GM10266 (cell line): ENCODE results near the gene DNHD1.

Source experiments
- DNase-seq: peaks from one replicate; pipeline ENCODE4 v3.0.0; 2012; ENCODE audit errors: extremely low spot score
- TF ChIP-seq, protein P1 (sequence below): IDR thresholded peaks from 2 replicates; pipeline ENCODE4 v1.5.1; 2012; ENCODE audit warnings: mild to moderate bottlenecking, low read depth; ENCODE audit not compliant: control insufficient read depth, insufficient read depth; ENCODE audit errors: missing control alignments

DNHD1 gene

DNA sequence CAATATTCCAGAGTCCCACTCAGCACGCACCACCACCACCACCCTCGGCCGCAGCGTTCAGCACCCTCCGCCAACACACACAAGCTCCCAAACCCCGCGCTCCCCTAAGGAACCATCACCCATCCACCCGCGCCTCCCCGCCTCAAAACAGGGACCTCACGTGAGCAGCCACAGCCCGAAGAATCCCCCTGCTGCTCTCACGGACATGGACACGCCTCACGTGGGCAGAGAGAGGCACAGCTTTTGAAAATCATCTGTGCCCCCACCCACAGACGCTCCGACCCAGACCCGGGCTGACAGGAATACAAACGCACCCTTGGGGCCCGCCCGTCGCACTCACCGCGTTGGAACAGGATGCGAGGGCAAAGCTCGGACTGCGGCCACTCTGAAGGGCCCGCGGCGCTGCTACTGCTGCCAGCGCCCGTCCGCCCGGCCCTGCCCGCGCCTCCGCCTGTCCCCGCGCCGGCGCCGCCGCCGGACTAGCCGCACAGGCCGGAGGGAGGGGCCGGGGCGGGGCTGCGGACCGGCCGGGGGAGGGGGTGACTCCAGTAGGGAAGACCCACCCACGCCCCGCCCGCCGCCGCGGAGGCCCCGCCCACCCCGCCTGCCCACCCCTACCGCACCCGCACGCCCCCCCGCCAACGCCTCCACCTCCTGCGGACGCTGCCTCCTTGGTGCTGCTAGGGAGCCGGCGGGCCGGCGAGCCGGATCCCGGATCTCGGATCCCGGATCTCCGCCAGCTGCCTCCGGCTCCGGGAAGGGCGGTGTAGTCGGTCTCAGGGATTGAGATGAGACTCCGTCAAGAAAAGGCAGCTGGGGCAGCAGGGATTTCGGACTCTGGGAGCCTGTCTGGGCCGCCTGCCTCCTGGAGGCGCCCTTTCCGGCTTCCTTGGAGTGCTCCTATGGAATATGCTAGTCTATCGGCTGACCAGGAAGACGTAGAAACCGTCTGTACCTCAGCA is 23.3 kb upstream of the DNHD1 start, which contains the start of gene TRIM3:
Gene TRIM3 (minus strand): TSS at position 491 of the 962 bp plus-strand sequence. CDS start 8,246 bp downstream, outside the sequence.
- DNase-seq = peak; percentile 96

DNA sequence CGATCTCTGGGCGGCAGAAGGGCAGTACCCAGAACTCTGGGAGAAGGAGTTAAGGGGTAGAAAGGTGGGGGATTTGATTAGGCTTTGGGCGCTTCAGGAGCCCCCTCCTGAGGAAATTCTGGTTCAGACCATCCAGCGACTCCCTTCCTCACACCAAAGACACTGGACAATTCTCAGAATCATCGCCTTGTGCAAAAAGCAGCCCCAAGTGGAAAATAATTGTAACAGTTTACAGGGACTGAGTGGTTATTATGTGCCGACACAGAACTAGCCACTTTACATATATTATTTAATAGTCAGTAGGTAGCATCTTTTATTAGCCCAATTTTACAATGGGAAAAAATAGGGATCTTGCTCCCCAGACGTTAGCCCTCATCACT is 22.7 kb upstream of the DNHD1 start:
- no peak for DNase-seq
- TF ChIP-seq, protein P1, sequence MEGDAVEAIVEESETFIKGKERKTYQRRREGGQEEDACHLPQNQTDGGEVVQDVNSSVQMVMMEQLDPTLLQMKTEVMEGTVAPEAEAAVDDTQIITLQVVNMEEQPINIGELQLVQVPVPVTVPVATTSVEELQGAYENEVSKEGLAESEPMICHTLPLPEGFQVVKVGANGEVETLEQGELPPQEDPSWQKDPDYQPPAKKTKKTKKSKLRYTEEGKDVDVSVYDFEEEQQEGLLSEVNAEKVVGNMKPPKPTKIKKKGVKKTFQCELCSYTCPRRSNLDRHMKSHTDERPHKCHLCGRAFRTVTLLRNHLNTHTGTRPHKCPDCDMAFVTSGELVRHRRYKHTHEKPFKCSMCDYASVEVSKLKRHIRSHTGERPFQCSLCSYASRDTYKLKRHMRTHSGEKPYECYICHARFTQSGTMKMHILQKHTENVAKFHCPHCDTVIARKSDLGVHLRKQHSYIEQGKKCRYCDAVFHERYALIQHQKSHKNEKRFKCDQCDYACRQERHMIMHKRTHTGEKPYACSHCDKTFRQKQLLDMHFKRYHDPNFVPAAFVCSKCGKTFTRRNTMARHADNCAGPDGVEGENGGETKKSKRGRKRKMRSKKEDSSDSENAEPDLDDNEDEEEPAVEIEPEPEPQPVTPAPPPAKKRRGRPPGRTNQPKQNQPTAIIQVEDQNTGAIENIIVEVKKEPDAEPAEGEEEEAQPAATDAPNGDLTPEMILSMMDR = no peak

More for the DNA sequence above, 23.3 kb upstream of the DNHD1 start, which contains the start of gene TRIM3:
- TF ChIP-seq, protein P1 = no peak

DNA sequence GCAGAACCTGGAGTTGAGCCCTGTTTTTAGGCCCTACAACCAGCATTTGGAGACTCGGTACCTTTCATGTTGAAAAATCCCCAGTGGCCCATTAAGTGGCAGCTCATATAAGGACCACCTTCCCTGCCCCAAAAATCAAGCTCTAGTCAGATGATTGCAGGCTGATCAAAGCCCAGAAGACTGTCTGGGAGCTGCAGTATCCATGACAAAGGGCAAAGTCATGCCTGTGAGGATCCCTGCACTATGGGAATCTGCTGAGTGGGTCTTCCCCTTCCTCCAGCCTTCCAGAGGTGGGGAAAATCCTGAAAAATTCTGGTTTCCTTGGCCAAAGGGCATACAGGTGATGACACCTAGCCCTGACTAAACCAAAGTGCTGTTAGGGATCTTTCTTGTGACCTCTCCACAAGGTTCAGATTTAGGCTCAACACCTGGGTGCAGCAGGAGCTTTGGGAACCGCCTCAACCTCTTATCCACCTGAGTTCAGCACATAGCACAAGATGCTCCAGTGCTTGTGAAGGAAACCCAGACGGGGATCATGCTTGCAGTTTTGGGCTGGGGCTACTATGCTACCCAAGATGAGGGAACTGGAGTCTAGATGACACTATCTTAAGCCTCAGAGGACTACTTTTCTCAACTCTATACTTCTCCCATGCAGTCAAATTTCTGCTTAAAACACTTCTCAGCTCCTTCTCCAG is 22.1 kb upstream of the DNHD1 start:
- TF ChIP-seq, protein P1 = no peak
- DNase-seq = no peak

DNA sequence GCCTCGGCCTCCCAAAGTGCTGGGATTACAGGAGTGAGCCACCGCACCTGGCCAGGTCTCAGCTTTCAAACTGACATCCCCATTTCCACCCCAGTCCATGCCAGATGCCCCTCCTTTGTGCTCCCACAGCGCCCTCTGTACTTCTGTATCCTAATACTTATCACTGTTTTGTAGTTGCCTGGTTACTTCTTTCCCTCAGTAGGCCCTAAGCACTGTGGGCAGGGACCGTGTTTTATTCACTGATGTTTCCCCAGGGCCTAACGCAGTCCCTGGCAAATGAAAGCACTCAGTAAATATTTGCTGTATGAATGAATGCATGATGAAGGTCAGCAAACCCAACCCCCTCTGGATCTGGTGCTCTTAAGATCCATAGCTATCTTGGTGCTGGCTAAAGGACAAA is 21.1 kb upstream of the DNHD1 start:
- TF ChIP-seq, protein P1 = no peak

DNA sequence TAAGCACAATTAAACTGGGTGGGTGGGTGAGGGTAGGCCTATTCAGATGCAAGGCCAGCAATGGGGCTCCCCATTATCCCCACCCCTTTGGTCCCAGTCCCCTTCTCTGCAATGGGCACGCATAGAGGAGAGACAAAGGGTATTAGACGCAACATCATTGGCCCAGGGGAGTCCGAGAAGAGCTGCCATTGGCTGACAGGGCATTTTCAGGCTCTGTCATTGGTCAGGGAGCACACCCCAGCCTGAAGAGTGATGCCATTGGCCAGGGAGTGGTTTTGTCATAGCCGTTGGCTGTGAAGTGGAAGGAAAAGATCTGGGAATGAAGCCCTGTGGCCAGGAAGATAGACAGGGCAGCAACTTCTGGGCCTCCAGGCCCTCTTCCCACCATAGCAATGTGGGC is 20.5 kb upstream of the DNHD1 start:
- TF ChIP-seq, protein P1 = no peak
- no peak for DNase-seq

More for the DNA sequence above, 21.1 kb upstream of the DNHD1 start:
- DNase-seq = no peak

DNA sequence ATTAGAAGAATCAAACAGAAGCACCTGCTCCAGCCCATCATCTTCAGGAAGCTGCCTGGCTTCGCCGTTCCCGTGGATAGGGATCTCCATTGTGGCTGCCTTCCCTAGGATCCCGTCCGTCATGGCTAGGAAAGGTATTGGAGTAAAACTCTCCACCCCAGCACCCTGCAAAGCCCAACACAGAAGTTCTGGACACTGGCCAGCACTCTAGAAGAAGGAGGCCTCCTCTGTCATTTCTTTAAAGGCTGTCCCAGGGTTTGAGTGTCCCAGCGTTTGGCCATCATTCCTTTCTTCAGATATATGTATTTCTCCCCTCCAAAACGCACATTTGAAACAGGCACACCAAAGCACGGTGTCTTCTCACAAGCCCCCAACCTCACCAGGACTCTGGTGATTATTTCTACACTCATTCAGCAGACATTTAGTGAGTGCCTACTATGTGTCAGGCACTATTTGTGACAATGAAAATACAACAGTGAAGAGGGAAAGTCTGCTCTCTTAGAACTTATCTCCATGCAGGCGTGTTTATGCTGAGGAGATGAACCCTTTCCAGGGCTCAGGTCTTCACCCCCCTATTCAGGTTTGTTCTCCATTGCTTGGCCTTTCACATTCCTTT is 16.7 kb upstream of the DNHD1 start:
- DNase-seq = no peak
- TF ChIP-seq, protein P1 = no peak
